ENCODE data around the gene DRD1.

DNA sequence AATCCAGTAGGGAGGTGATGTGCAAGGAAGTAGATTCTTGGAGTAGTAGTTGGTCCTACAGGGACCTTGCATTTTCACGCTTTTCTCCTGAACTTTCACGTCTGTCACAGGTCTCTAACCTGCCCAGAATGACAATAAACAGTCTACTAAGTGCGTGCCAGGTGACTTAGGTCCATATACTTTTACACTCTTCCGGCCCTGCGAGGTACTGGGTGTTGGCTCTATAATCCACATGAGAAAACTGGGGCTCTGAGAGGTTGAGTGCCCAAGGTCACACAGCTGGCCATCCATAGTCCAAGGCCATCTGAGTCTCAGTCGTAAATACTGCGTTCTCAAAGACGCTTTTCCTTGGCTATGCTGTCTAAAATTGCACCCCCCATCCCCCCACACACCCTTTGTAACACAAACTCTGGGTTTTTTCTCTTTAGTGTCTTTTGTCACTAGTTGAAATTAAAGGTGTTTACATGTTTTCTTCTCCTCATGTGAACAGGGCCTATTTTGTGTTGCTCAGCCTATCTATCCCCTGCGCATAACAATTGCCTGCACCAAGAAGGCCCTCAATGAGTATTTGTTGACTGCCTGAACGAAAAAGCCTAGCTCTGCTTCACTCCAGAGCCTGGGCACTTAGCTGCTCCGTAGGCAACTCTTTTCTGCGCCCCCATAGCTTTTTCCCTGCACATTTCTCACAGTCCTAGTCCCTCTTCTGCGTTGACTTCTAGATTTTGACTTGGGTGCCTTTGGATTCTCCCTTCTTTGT lies 35.3 kb upstream of the DRD1 start:
- TF ChIP-seq CTCF (IDR thresholded peaks at IDR 0.05): no peak
- peak; percentile 26 to 45 for TF ChIP-seq POLR2A (IDR thresholded peaks at IDR 0.05)

All from Peyer's patch (tissue), 4 donors.